Measurements from ENCODE around the gene OR52K2.

GRCh38 chr11:4430051-4430450 lies 19.0 kb upstream of the OR52K2 start:
- no peak for TF ChIP-seq CTCF (IDR thresholded peaks at IDR 0.05)
- TF ChIP-seq ZFX (IDR thresholded peaks at IDR 0.05; ENCODE audit: borderline replicate concordance): no peak
